ENCODE results near the gene PLA2G12A. TPM values are rescaled to one million over a fixed set of nuclear protein-coding genes. Genes with fewer than 3 reads are reported as not detected.

Gene PLA2G12A
- total RNA-seq, 2 experiments from 2014 or later, result 9.6 to 10.5 TPM

- H3K4me1 Mint-ChIP-seq (ENCODE audit: low read depth), result no peaks in the 10 kb centered on the region
- Histone ChIP-seq H3K4me1 (ENCODE audit: insufficient read depth, low read length) (no peaks in the 10 kb centered on the region), H3K4me3 (ENCODE audit: low read length) (no peak overlapping the region), H3K27me3 (ENCODE audit: control insufficient read depth in 1 of 2, insufficient read depth in 2 of 2, low read length in 2 of 2) (no peaks in the 10 kb centered on the region), H3K9me3 (ENCODE audit: control insufficient read depth in 1 of 2, insufficient read depth in 1 of 2, low read length in 2 of 2) (no peaks in the 10 kb centered on the region), H3K27ac (ENCODE audit: low read depth in 1 of 2, low read length in 2 of 2) (no peak overlapping the region), H3K36me3 (ENCODE audit: insufficient read depth, low read length) (no peaks in the 10 kb centered on the region)
- H3K9me3 Mint-ChIP-seq, result no peaks in the 10 kb centered on the region
- ChIA-PET POLR2A (interaction anchor here (1.8 kb wide), 1 partner anchor 19 kb away, joined by 5 read pairs; the partner anchor contains the start of gene PLA2G12A), CTCF (no interaction called here)
- ATAC-seq (ENCODE audit: poor library complexity), result no peak
- no peak overlapping the region for H3K4me3 Mint-ChIP-seq
- H3K27ac Mint-ChIP-seq, result no peak overlapping the region
- no peak for TF ChIP-seq CTCF (IDR thresholded peaks at IDR 0.05)
- peaks cover 2% of the 10 kb centered on the region for H3K27me3 Mint-ChIP-seq
- DNase-seq, result no peak
- intact Hi-C loops (cut with DNase I, micrococcal nuclease), result no loop called here
- no peaks in the 10 kb centered on the region for H3K36me3 Mint-ChIP-seq (ENCODE audit: low read depth)
Measured at GRCh38 chr4:109749388-109750082, 19.7 kb upstream of the PLA2G12A start.

- Histone ChIP-seq H3K9me3 (ENCODE audit: control insufficient read depth in 1 of 2, insufficient read depth in 1 of 2, low read length in 2 of 2) (no peaks in the 10 kb centered on the region), H3K27me3 (ENCODE audit: control insufficient read depth in 1 of 2, insufficient read depth in 2 of 2, low read length in 2 of 2) (no peaks in the 10 kb centered on the region), H3K36me3 (ENCODE audit: insufficient read depth, low read length) (no peaks in the 10 kb centered on the region), H3K4me1 (ENCODE audit: insufficient read depth, low read length) (no peaks in the 10 kb centered on the region), H3K4me3 (ENCODE audit: low read length) (no peak overlapping the region), H3K27ac (ENCODE audit: low read depth in 1 of 2, low read length in 2 of 2) (no peak overlapping the region)
- no peaks in the 10 kb centered on the region for H3K4me1 Mint-ChIP-seq (ENCODE audit: low read depth)
- H3K4me3 Mint-ChIP-seq, result no peak overlapping the region
- H3K9me3 Mint-ChIP-seq, result no peaks in the 10 kb centered on the region
- TF ChIP-seq CTCF (IDR thresholded peaks at IDR 0.05), result no peak
- CTCF ChIA-PET, result no interaction called here
- POLR2A ChIA-PET, result no interaction called here
- no peak overlapping the region for H3K27ac Mint-ChIP-seq
- no peak for DNase-seq
- H3K27me3 Mint-ChIP-seq, result no peaks in the 10 kb centered on the region
- intact Hi-C loops (cut with DNase I, micrococcal nuclease), result no loop called here
- ATAC-seq (ENCODE audit: poor library complexity), result no peak
- no peaks in the 10 kb centered on the region for H3K36me3 Mint-ChIP-seq (ENCODE audit: low read depth)
Measured at GRCh38 chr4:109748114-109748513, 18.2 kb upstream of the PLA2G12A start.

GRCh38 chr4:109746728-109747127 is 16.9 kb upstream of the PLA2G12A start:
- Histone ChIP-seq H3K36me3 (ENCODE audit: insufficient read depth, low read length) (no peaks in the 10 kb centered on the region), H3K4me3 (ENCODE audit: low read length) (no peak overlapping the region), H3K27me3 (ENCODE audit: control insufficient read depth in 1 of 2, insufficient read depth in 2 of 2, low read length in 2 of 2) (no peaks in the 10 kb centered on the region), H3K4me1 (ENCODE audit: insufficient read depth, low read length) (no peaks in the 10 kb centered on the region), H3K9me3 (ENCODE audit: control insufficient read depth in 1 of 2, insufficient read depth in 1 of 2, low read length in 2 of 2) (no peaks in the 10 kb centered on the region), H3K27ac (ENCODE audit: low read depth in 1 of 2, low read length in 2 of 2) (no peak overlapping the region)
- no peak overlapping the region for H3K4me3 Mint-ChIP-seq
- H3K27me3 Mint-ChIP-seq, result no peaks in the 10 kb centered on the region
- H3K27ac Mint-ChIP-seq, result no peak overlapping the region
- DNase-seq (no peak), ATAC-seq (ENCODE audit: poor library complexity) (no peak)
- POLR2A ChIA-PET, result interaction anchor here (1.0 kb wide), 1 partner anchor 10 kb away, joined by 3 read pairs; no protein-coding TSS in a partner anchor
- CTCF ChIA-PET, result no interaction called here
- TF ChIP-seq CTCF (IDR thresholded peaks at IDR 0.05), result no peak
- no peaks in the 10 kb centered on the region for H3K9me3 Mint-ChIP-seq
- intact Hi-C loops (cut with DNase I, micrococcal nuclease), result no loop called here
- no peaks in the 10 kb centered on the region for H3K36me3 Mint-ChIP-seq (ENCODE audit: low read depth)
- no peaks in the 10 kb centered on the region for H3K4me1 Mint-ChIP-seq (ENCODE audit: low read depth)

All from CD4-positive, alpha-beta T cell (primary cell).